ENCODE data around the gene EGFL7.

DNA sequence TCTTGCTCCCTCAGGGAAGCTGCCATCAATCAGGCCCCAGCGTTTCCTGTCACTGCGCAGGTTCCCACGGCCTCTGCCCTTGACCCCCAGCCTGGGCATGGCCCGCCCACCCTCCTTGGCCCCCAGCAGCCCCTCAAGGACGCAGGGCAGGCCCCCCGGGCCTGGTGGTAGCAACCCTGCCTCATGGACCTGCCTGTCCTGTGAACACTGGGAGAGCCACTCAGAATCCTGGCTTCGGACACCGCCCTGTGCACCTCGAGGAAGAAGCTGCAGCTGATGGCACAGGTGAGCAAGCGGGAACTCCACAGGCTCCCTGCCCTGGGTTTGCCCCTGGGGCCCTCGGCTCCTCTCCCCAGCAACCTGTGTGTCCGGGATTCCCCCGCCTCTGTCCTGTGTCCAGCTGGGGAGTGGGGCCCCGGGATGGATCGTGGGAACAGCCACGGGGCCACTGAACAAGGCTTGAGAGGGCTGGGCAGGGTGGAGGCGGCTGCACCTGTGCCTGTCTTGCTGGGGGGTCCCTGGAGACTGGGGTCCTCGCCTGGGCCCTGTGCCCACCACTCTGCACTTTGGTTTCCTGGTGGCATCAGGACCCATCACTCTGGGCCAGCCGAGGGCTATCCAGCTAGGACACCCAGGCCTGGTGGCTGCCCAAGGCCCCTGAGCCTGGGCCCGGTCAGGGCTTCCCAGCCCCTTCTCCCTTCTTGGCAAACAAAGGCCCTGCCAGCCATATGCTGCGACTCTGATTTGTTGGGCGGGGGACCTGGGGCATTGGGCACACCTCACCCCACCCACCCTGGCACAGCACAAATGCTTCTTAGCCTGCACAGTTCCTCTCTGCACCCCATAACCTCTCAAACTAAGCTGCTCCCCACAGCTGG, 33.5 kb upstream of the EGFL7 start:
- TF ChIP-seq, protein P1, sequence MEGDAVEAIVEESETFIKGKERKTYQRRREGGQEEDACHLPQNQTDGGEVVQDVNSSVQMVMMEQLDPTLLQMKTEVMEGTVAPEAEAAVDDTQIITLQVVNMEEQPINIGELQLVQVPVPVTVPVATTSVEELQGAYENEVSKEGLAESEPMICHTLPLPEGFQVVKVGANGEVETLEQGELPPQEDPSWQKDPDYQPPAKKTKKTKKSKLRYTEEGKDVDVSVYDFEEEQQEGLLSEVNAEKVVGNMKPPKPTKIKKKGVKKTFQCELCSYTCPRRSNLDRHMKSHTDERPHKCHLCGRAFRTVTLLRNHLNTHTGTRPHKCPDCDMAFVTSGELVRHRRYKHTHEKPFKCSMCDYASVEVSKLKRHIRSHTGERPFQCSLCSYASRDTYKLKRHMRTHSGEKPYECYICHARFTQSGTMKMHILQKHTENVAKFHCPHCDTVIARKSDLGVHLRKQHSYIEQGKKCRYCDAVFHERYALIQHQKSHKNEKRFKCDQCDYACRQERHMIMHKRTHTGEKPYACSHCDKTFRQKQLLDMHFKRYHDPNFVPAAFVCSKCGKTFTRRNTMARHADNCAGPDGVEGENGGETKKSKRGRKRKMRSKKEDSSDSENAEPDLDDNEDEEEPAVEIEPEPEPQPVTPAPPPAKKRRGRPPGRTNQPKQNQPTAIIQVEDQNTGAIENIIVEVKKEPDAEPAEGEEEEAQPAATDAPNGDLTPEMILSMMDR (IDR thresholded peaks at IDR 0.05): no peak
- no peak for TF ChIP-seq POLR2A (IDR thresholded peaks at IDR 0.05)
